ENCODE data around the gene EPN1. TPM values are rescaled to one million over a fixed set of nuclear protein-coding genes. Genes with fewer than 3 reads are reported as not detected.

Gene EPN1
- total RNA-seq, 3 donors from 2014 or later (not counting 1 experiment from before 2014, with no cell fraction given): 47.6 to 56.4 (median 51.8) TPM

GRCh38 chr19:55667511-55667910 is 7.5 kb upstream of the EPN1 start:
- no peaks in the 10 kb centered on the region for H3K9me3 Mint-ChIP-seq
- peaks cover 12 to 37% of the 10 kb centered on the region in 2 donors for H3K4me1 Mint-ChIP-seq
- Histone ChIP-seq H3K4me3 (ENCODE audit: low read length) (no peak overlapping the region), H3K27ac (ENCODE audit: low read length) (no peak overlapping the region), H3K27me3 (ENCODE audit: control insufficient read depth, insufficient read depth, low read length) (no peaks in the 10 kb centered on the region), H3K9me3 (ENCODE audit: control insufficient read depth, insufficient read depth, low read length) (no peaks in the 10 kb centered on the region), H3K4me1 (ENCODE audit: control insufficient read depth, insufficient read depth, low read length) (peaks cover 9% of the 10 kb centered on the region), H3K36me3 (ENCODE audit: control insufficient read depth, insufficient read depth, low read length) (peaks cover 74% of the 10 kb centered on the region)
- no peaks in the 10 kb centered on the region for H3K27me3 Mint-ChIP-seq (ENCODE audit: low read depth in 2 of 2)
- intact Hi-C loops (cut with micrococcal nuclease): no loop called here
- no peaks in the 10 kb centered on the region for H3K36me3 Mint-ChIP-seq
- DNase-seq (no peak), ATAC-seq (no peak)
- WGBS (ENCODE audit: insufficient coverage): 95% methylated on average over 12 of the region's 12 CpGs
- no peak for TF ChIP-seq CTCF (IDR thresholded peaks at IDR 0.05)
- no peak overlapping the region for H3K27ac Mint-ChIP-seq
- H3K4me3 Mint-ChIP-seq: no peak overlapping the region

GRCh38 chr19:55667958-55668357 is 7.1 kb upstream of the EPN1 start:
- H3K27me3 ChIP-seq (ENCODE audit: control insufficient read depth, insufficient read depth, low read length): no peaks in the 10 kb centered on the region
- intact Hi-C loops (cut with micrococcal nuclease): no loop called here
- H3K4me3 Mint-ChIP-seq: no peak overlapping the region
- no peak overlapping the region for H3K4me3 ChIP-seq (ENCODE audit: low read length)
- TF ChIP-seq CTCF (IDR thresholded peaks at IDR 0.05): no peak
- H3K27ac Mint-ChIP-seq: no peak overlapping the region
- peaks cover 69% of the 10 kb centered on the region for H3K36me3 ChIP-seq (ENCODE audit: control insufficient read depth, insufficient read depth, low read length)
- H3K4me1 ChIP-seq (ENCODE audit: control insufficient read depth, insufficient read depth, low read length): peaks cover 9% of the 10 kb centered on the region
- no peak for ATAC-seq
- no peaks in the 10 kb centered on the region for H3K27me3 Mint-ChIP-seq (ENCODE audit: low read depth in 2 of 2)
- no peaks in the 10 kb centered on the region for H3K36me3 Mint-ChIP-seq
- no peak for DNase-seq
- no peak overlapping the region for H3K27ac ChIP-seq (ENCODE audit: low read length)
- H3K9me3 ChIP-seq (ENCODE audit: control insufficient read depth, insufficient read depth, low read length): no peaks in the 10 kb centered on the region
- H3K9me3 Mint-ChIP-seq: no peaks in the 10 kb centered on the region
- H3K4me1 Mint-ChIP-seq: peaks cover 12 to 33% of the 10 kb centered on the region in 2 donors
- WGBS (ENCODE audit: insufficient coverage): 91% methylated on average over 11 of the region's 11 CpGs

- no peak for DNase-seq
- Histone ChIP-seq H3K9me3 (ENCODE audit: control insufficient read depth, insufficient read depth, low read length) (no peaks in the 10 kb centered on the region), H3K4me3 (ENCODE audit: low read length) (no peak overlapping the region), H3K27ac (ENCODE audit: low read length) (no peak overlapping the region), H3K27me3 (ENCODE audit: control insufficient read depth, insufficient read depth, low read length) (no peaks in the 10 kb centered on the region), H3K36me3 (ENCODE audit: control insufficient read depth, insufficient read depth, low read length) (peaks cover 66% of the 10 kb centered on the region), H3K4me1 (ENCODE audit: control insufficient read depth, insufficient read depth, low read length) (peaks cover 9% of the 10 kb centered on the region)
- Mint-ChIP-seq H3K4me1 (peaks cover 17 to 26% of the 10 kb centered on the region in 2 donors), H3K9me3 (no peaks in the 10 kb centered on the region), H3K36me3 (no peaks in the 10 kb centered on the region), H3K27me3 (ENCODE audit: low read depth in 2 of 2) (no peaks in the 10 kb centered on the region), H3K4me3 (no peak overlapping the region), H3K27ac (no peak overlapping the region)
- intact Hi-C loops (cut with micrococcal nuclease): no loop called here
- no peak for TF ChIP-seq CTCF (IDR thresholded peaks at IDR 0.05)
- ATAC-seq: no peak
- 94% methylated on average over 29 of the region's 30 CpGs for WGBS (ENCODE audit: insufficient coverage)
Measured at GRCh38 chr19:55668603-55669348, 6.2 kb upstream of the EPN1 start.

Measured in natural killer cell (primary cell).